Measurements from ENCODE around the gene ENOX2.

The ENOX2 gene

GRCh38 chrX:130771648-130772047 is 131.4 kb downstream of the ENOX2 start:
- DNase-seq: no peak
- intact Hi-C loops (cut with DNase I): no loop called here

- intact Hi-C loops (cut with DNase I): no loop called here
- no peak for DNase-seq
Observed at GRCh38 chrX:130771230-130771629, 131.8 kb downstream of the ENOX2 start.

- intact Hi-C loops (cut with DNase I): no loop called here
- DNase-seq: no peak
Observed at GRCh38 chrX:130770615-130771014, 132.4 kb downstream of the ENOX2 start.

- intact Hi-C loops (cut with DNase I): no loop called here
- no peak for DNase-seq
Observed at GRCh38 chrX:130769835-130770234, 133.2 kb downstream of the ENOX2 start.

GRCh38 chrX:130758072-130758471 is 144.9 kb downstream of the ENOX2 start:
- no peak for DNase-seq
- intact Hi-C loops (cut with DNase I): no loop called here

GRCh38 chrX:130756233-130756632 is 146.8 kb downstream of the ENOX2 start:
- intact Hi-C loops (cut with DNase I): no loop called here

GRCh38 chrX:130754353-130754752 is 148.7 kb downstream of the ENOX2 start:
- intact Hi-C loops (cut with DNase I): no loop called here
- no peak for DNase-seq

More at GRCh38 chrX:130756233-130756632, 146.8 kb downstream of the ENOX2 start:
- no peak for DNase-seq

- intact Hi-C loops (cut with DNase I): no loop called here
- no peak for DNase-seq
Observed at GRCh38 chrX:130746709-130747342, 156.2 kb downstream of the ENOX2 start.

- intact Hi-C loops (cut with DNase I): no loop called here
- DNase-seq: no peak
Observed at GRCh38 chrX:130746077-130746476, 156.9 kb downstream of the ENOX2 start.

- DNase-seq: no peak
- intact Hi-C loops (cut with DNase I): no loop called here
Observed at GRCh38 chrX:130741584-130741983, 161.4 kb downstream of the ENOX2 start.

GRCh38 chrX:130741151-130741550 is 161.9 kb downstream of the ENOX2 start:
- intact Hi-C loops (cut with DNase I): no loop called here
- DNase-seq: no peak

- DNase-seq: no peak
- intact Hi-C loops (cut with DNase I): no loop called here
Observed at GRCh38 chrX:130738638-130739195, 164.3 kb downstream of the ENOX2 start.

- DNase-seq: no peak
- intact Hi-C loops (cut with DNase I): no loop called here
Observed at GRCh38 chrX:130734713-130735112, 168.3 kb downstream of the ENOX2 start.

GRCh38 chrX:130728208-130728607 is 174.8 kb downstream of the ENOX2 start:
- DNase-seq: no peak
- intact Hi-C loops (cut with DNase I): no loop called here

- DNase-seq: no peak
Observed at GRCh38 chrX:130726661-130727060, 176.3 kb downstream of the ENOX2 start.

GRCh38 chrX:130725519-130725918 is 177.5 kb downstream of the ENOX2 start:
- no peak for DNase-seq
- intact Hi-C loops (cut with DNase I): no loop called here

More at GRCh38 chrX:130726661-130727060, 176.3 kb downstream of the ENOX2 start:
- intact Hi-C loops (cut with DNase I): no loop called here

- intact Hi-C loops (cut with DNase I): no loop called here
- DNase-seq: no peak
Observed at GRCh38 chrX:130719413-130719812, 183.6 kb downstream of the ENOX2 start.

- DNase-seq: no peak
- intact Hi-C loops (cut with DNase I): no loop called here
Observed at GRCh38 chrX:130718137-130718536, 184.9 kb downstream of the ENOX2 start.

- intact Hi-C loops (cut with DNase I): no loop called here
Observed at GRCh38 chrX:130716781-130717413, 186.1 kb downstream of the ENOX2 start.

GRCh38 chrX:130716346-130716745 is 186.7 kb downstream of the ENOX2 start:
- no peak for DNase-seq
- intact Hi-C loops (cut with DNase I): no loop called here

More at GRCh38 chrX:130716781-130717413, 186.1 kb downstream of the ENOX2 start:
- DNase-seq: no peak

GRCh38 chrX:130715299-130715698 is 187.7 kb downstream of the ENOX2 start:
- DNase-seq: no peak
- intact Hi-C loops (cut with DNase I): no loop called here

GRCh38 chrX:130714665-130715064 is 188.3 kb downstream of the ENOX2 start:
- intact Hi-C loops (cut with DNase I): no loop called here
- DNase-seq: no peak
